Thoracic aorta endothelial cell (primary cell): Measurements from ENCODE around the gene ALDH18A1. TPM values are rescaled to one million over a fixed set of nuclear protein-coding genes. Genes with fewer than 3 reads are reported as not detected.

Experiments used
- total RNA-seq: library from RNA; depleted of rRNA; stranded (reverse); fragments of >200 nt; gene quantifications from 2 replicates; pipeline ENCODE4 v1.2.3, GENCODE V29; 2012

The ALDH18A1 gene
- total RNA-seq = 86.4 and 131 TPM in 2 replicates

DNA sequence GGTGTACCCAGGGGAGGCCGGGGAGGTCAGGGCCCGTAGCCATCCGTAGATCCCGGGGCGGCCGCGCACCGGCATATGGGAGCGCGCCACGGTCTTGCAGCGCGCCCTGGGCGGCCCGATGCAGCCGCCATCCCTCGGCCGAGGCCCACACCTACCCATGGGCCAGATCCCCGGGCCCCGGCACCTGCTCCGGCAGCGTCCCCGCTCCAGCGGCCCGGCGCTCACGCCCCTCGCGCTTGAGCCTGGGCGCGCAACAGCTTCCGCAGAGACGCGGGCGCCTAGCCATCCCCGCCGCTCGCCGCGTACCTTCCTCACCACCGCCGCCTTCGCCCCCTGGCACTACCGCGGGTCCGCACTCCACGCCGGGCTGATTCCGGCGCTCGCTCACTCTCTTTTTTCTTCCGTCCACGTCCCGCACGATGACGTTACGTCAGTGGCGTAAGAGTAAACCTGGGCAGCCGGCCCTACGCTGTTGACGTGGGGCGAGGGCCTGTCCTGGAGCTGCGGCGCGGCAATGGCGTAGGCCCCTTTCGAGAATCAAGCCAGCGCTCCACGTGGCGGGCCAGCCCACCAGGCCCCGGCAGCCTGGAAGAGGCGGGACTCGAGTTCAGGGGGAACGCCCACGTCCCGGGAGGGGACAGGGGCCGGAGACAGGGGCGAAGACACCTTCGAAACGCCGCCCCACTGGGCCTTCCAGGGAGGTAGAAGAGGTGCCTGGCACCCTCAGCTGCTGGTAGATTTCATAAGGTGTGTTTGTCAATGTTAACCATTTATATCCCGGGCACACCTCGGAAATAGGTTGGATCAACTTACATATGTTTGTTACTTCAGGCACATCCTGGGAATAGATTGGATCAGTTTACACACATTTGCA lies at the start of gene ALDH18A1:
ALDH18A1 (minus strand) TSS at position 421 of the 874 bp plus-strand sequence. CDS start 3,334 bp downstream, outside the sequence.

DNA sequence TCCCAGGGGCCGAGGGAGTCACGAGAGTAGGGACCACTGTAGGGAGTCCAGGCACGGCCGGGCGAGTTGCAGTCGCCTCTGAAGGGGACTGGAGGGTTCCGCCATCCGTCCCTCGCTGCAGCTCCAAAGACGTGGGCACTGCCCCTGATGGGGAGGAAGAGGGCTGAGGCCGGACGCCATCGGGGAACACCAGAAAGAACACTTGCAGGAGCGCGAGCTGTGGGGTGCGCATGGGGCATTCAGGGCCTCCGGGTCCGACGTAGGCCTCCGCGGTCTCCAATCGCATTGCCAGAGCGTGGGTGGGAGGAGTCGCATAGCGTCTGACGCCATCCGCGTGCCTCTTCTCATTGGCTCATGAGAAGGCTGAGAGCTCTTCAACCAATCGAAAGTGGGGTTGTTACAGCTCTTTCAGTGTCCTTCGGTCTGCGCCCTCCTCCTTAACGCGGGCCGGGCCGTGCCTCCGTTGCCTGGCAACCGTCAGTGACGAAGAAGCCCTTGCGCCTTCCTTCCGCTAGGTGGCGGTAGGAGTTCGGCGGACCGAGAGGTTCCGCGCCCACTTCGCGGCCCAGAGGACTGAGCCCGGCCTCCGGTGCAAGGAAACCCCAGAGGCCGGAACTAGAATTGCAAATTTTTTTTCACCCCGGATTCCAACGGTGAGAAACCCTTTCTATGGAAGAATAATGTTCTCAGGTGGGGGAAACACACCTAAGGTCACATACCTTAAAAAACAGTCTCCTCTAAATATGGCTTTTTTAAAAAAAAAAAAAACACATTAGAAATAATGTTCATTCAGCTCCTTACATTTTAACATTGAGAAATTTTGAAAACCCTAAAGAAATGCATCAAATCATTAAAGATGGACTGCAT lies 37.4 kb upstream of the ALDH18A1 start, which contains the start of gene TCTN3:
TCTN3 (minus strand) TSS at position 260 of the 867 bp plus-strand sequence; CDS start at position 232, 28 bp downstream.

DNA sequence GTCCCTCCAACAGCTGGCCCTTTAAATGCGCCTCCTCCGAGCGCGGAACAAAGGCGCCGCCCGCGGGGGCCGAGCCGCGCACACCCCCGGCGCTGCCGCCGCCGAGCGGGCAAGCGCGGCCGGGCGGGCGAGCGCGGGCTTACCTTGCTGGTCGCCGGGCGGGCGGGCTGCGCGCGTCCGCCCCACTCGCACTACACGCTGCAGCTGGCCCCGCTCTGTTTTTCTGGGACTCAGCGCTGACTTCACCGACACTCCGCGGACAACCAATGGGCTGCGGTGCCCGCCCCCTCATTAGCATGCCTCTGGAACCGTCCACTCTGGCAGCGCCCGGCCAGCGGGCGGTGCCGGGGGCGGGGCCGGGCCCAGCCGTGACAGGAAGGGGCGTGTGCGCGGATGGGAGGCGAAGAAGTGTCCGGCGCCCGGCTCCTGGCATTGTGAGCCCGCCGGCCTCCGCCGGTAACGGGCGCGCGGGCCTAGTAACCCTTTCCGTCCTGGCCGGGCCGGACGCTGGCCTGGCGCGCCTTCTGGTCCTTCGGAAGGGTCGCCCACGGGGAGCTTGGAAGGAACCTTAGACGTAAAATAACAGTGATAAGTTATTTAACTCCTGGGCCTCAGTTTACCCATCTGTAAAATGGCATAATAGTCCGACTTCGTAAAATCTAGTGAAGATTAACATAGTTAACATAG lies 95.2 kb downstream of the ALDH18A1 start, which contains the start of gene SORBS1:
SORBS1 (minus strand) TSS at position 195 of the 687 bp plus-strand sequence. CDS start 120,236 bp downstream, outside the sequence.

Other genes with a start within 250 kb of the ALDH18A1 start
- gene SORBS1, start 95.3 kb downstream of the ALDH18A1 start, total RNA-seq = 0.93 and 2.3 TPM in 2 replicates
- 30.9 and 43.7 TPM in 2 replicates for gene TCTN3, start 37.2 kb upstream of the ALDH18A1 start, total RNA-seq
- 8.0 and 19.6 TPM in 2 replicates for gene ENTPD1, start 99.5 kb upstream of the ALDH18A1 start, total RNA-seq